Measurements from ENCODE around the gene SCGB1D1. TPM values are rescaled to one million over a fixed set of nuclear protein-coding genes. Genes with fewer than 3 reads are reported as not detected.
A peak's percentile ranks its signal among the peaks of the same experiment; 100 is the strongest.

SCGB1D1 gene
- polyA plus RNA-seq, 2 of the 4 experiments (the other 2 are of a cell fraction) = not detected

- no peak overlapping the region for H3K4me2 ChIP-seq
- H3K4me1 ChIP-seq = no peaks in the 10 kb centered on the region
- no peak for DNase-seq (ENCODE audit: low read depth in 1 of 2, low spot score in 1 of 2)
- no peak overlapping the region for H3K27ac ChIP-seq
- 11% methylated on average over 8 of the region's 8 CpGs for WGBS (ENCODE audit: missing lambda C conversion rate)
- no peak for ATAC-seq
- TF ChIP-seq RNF2 (IDR thresholded peaks at IDR 0.05; ENCODE audit: borderline replicate concordance, low read depth) (peak; percentile 77; the same call in 1 of the 2 replicates), ELK1 (IDR thresholded peaks at IDR 0.05; ENCODE audit: low read depth, low read length) (no peak), PHF8 (IDR thresholded peaks at IDR 0.05; ENCODE audit: borderline replicate concordance, low read depth) (0 out of 2 replicates have a peak, but pooled peaks have one; percentile 17), CBX8 (IDR thresholded peaks at IDR 0.05) (peak; percentile 75; the same call in 1 of the 2 replicates)
- FAIRE-seq = no peak
- POLR2A ChIA-PET = no interaction called here
- CTCF ChIA-PET = no interaction called here
- no peaks in the 10 kb centered on the region for H3K9me3 ChIP-seq
- H3K4me3 ChIP-seq = no peak overlapping the region
Measured at GRCh38 chr11:62182147-62182891, 7.7 kb upstream of the SCGB1D1 start.

GRCh38 chr11:62186195-62186594 is 3.8 kb upstream of the SCGB1D1 start:
- H3K4me1 ChIP-seq = no peaks in the 10 kb centered on the region
- 10% methylated on average over 2 of the region's 2 CpGs for WGBS (ENCODE audit: missing lambda C conversion rate)
- no peak overlapping the region for H3K4me2 ChIP-seq
- ChIA-PET POLR2A (no interaction called here), CTCF (no interaction called here)
- no peak overlapping the region for H3K4me3 ChIP-seq
- FAIRE-seq = no peak
- DNase-seq (ENCODE audit: low read depth in 1 of 2, low spot score in 1 of 2) = no peak
- no peaks in the 10 kb centered on the region for H3K9me3 ChIP-seq
- no peak for ATAC-seq
- no peak overlapping the region for H3K27ac ChIP-seq
- TF ChIP-seq HOXB13 (CRISPR knock-in tag; IDR thresholded peaks at IDR 0.05; ENCODE audit: low read depth) (no peak), RFX5 (IDR thresholded peaks at IDR 0.05) (no peak), BCL3 (IDR thresholded peaks at IDR 0.05) (no peak), MAFK (IDR thresholded peaks at IDR 0.05; ENCODE audit: partially characterized antibody) (no peak), KDM5A (IDR thresholded peaks at IDR 0.05) (no peak), POLR2AphosphoS2 (conservative IDR thresholded peaks at IDR 0.05; ENCODE audit: low read length) (no peak), EP300 (IDR thresholded peaks at IDR 0.05) (no peak), CHD2 (IDR thresholded peaks at IDR 0.05; ENCODE audit: low read length, partially characterized antibody) (no peak), JUN (IDR thresholded peaks at IDR 0.05) (no peak)

GRCh38 chr11:62193952-62194351 is 3.9 kb downstream of the SCGB1D1 start:
- CTCF ChIA-PET = no interaction called here
- no peak for FAIRE-seq
- peak; percentile 54 to 71 for ATAC-seq

More at GRCh38 chr11:62193952-62194351, 3.9 kb downstream of the SCGB1D1 start:
- TF ChIP-seq HMGXB4 (CRISPR knock-in tag; IDR thresholded peaks at IDR 0.05; ENCODE audit: borderline replicate concordance) (no peak), HES2 (IDR thresholded peaks at IDR 0.05) (no peak), REST (IDR thresholded peaks at IDR 0.05) (peak; percentile 83), PHF8 (IDR thresholded peaks at IDR 0.05; ENCODE audit: borderline replicate concordance, low read depth) (no peak)
- POLR2A ChIA-PET = no interaction called here
- no peak for DNase-seq (ENCODE audit: low read depth in 1 of 2, low spot score in 1 of 2)
- Histone ChIP-seq H3K4me2 (no peak overlapping the region), H3K4me1 (no peaks in the 10 kb centered on the region), H3K27ac (no peak overlapping the region), H3K9me3 (no peaks in the 10 kb centered on the region), H3K4me3 (no peak overlapping the region)
- WGBS (ENCODE audit: missing lambda C conversion rate) = 33% methylated on average over 4 of the region's 4 CpGs
